ENCODE results near the gene SLC6A19.

DNA sequence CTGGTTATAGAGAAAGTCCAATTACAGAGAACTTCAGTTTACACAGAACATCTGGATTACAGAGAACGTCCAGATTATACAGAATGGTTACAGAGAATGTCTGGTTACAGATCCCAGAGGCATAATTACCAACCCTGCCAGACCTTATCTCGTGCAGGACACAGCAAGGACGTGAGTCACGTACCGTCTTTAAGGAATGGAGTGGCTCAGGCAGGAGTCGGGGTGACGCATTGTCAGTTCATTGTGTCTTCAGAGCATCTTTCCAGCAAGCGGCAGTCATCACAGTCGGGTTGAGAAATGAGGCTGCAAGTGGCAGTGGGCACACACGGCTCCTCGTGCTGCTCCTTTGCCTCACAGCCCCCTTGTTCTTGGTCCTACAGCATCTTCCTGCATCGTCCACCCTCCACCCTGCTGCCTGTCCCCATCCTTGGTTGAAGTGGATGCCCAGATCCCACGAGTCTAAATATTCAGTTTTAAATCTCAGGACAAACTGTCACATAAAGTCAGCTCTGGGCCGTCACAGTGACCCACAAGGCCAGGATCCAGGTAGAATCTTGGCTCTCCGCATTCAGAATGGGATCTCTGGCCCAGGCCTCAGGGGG is 30.0 kb upstream of the SLC6A19 start:
- TF ChIP-seq EZH2phosphoT487 (IDR thresholded peaks at IDR 0.05; ENCODE audit: low read depth, severe bottlenecking, unreplicated experiment) (no peak), EZH2 (IDR thresholded peaks at IDR 0.05; ENCODE audit: borderline replicate concordance) (no peak)
- TF ChIP-seq, protein P1, sequence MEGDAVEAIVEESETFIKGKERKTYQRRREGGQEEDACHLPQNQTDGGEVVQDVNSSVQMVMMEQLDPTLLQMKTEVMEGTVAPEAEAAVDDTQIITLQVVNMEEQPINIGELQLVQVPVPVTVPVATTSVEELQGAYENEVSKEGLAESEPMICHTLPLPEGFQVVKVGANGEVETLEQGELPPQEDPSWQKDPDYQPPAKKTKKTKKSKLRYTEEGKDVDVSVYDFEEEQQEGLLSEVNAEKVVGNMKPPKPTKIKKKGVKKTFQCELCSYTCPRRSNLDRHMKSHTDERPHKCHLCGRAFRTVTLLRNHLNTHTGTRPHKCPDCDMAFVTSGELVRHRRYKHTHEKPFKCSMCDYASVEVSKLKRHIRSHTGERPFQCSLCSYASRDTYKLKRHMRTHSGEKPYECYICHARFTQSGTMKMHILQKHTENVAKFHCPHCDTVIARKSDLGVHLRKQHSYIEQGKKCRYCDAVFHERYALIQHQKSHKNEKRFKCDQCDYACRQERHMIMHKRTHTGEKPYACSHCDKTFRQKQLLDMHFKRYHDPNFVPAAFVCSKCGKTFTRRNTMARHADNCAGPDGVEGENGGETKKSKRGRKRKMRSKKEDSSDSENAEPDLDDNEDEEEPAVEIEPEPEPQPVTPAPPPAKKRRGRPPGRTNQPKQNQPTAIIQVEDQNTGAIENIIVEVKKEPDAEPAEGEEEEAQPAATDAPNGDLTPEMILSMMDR (IDR thresholded peaks at IDR 0.05; ENCODE audit: poor library complexity): no peak
